A549 (cell line): ENCODE measurements around the gene INPP5A. TPM values are rescaled to one million over a fixed set of nuclear protein-coding genes. Genes with fewer than 3 reads are reported as not detected.

ENCODE experiments used
- ATAC-seq, 2 experiments: fragments of 200-7000 bp in 1 of 2; fragments of >200 bp in 1 of 2; cut with Nextera tagmentation in 1 of 2; cut with Tn5 transposase in 1 of 2; 3 replicates each; pipeline versions ENCODE4 v1.8.0 to v1.9.1; 2018 to 2020; ENCODE audit warnings: mild to moderate bottlenecking in 1 of 2, moderate library complexity in 1 of 2
- CTCF ChIA-PET: fragments of 300-600 bp; sonication (Branson Sonifier 250); formaldehyde crosslinking; extraction: SDS; loops from one replicate; lab custom pipeline; 2021; ENCODE audit warnings: antibody characterized with exemption, inconsistent platforms; lab: Yijun Ruan, JAX
- POLR2A ChIA-PET: fragments of 350-600 bp; formaldehyde crosslinking; extraction: SDS; loops from one replicate; lab custom pipeline; 2021; ENCODE audit warnings: antibody characterized with exemption, inconsistent platforms; lab: Yijun Ruan, JAX
- DNase-seq, 2 experiments: peaks; one replicate each; pipeline versions ENCODE4 v3.0.0 to v3.0.0-alpha.2; 2011 to 2016; ENCODE audit warnings: low read depth in 1 of 2, low spot score in 1 of 2
- FAIRE-seq: peaks from 2 replicates; lab custom pipeline; 2011; peaks lifted over from hg19 to GRCh38; lab: Jason Lieb, UNC
- H3K27ac ChIP-seq, 2 experiments: fragments of >200 bp; sonication (Bioruptor Twin); formaldehyde crosslinking; 3 replicates each; pipeline ENCODE4 v1.5.1; 2016 to 2017
- H3K4me1 ChIP-seq: fragments of >200 bp; sonication (Bioruptor Twin); formaldehyde crosslinking; 3 replicates; pipeline ENCODE4 v1.6.1; 2016
- H3K4me2 ChIP-seq: fragments of >200 bp; sonication (Bioruptor Twin); formaldehyde crosslinking; 3 replicates; pipeline ENCODE4 v1.6.1; 2016
- H3K4me3 ChIP-seq: fragments of >200 bp; sonication (Bioruptor Twin); formaldehyde crosslinking; 3 replicates; pipeline ENCODE4 v1.5.1; 2016
- H3K9me3 ChIP-seq: fragments of >200 bp; sonication (Bioruptor Twin); formaldehyde crosslinking; 3 replicates; pipeline ENCODE4 v1.6.1; 2016
- CBX8 ChIP-seq: fragments of 200-600 bp; sonication (generic); IDR thresholded peaks from 2 replicates; pipeline ENCODE4 v1.6.1; 2016
- CEBPB ChIP-seq, 2 experiments: fragments of >200 bp in 1 of 2; sonication (Bioruptor Twin) in 1 of 2; formaldehyde crosslinking in 1 of 2; IDR thresholded peaks; 2 replicates each; pipeline ENCODE4 v1.6.1; 2012 to 2016
- CHD4 ChIP-seq: fragments of 200-600 bp; sonication (generic); IDR thresholded peaks from 2 replicates; pipeline ENCODE4 v1.6.1; 2016; ENCODE audit warnings: antibody characterized with exemption, mild to moderate bottlenecking, borderline replicate concordance
- EP300 ChIP-seq, 2 experiments: fragments of >200 bp; sonication (Bioruptor Twin); formaldehyde crosslinking; IDR thresholded peaks; 2 replicates in 1 of 2; 3 replicates in 1 of 2; pipeline ENCODE4 v1.6.1; 2016 to 2017
- ESRRA ChIP-seq: fragments of 150-350 bp; IDR thresholded peaks from 2 replicates; pipeline ENCODE4 v1.6.1; 2014; ENCODE audit warnings: mild to moderate bottlenecking, low read length, borderline replicate concordance
- FOSB ChIP-seq: fragments of 250-450 bp; sonication (Bioruptor Pico); IDR thresholded peaks from 2 replicates; pipeline ENCODE4 v1.5.0; 2020; ENCODE audit warnings: mild to moderate bottlenecking, moderate library complexity
- FOSL2 ChIP-seq, 2 experiments: fragments of 450-650 bp in 1 of 2; fragments of >200 bp in 1 of 2; sonication (Bioruptor Twin) in 1 of 2; formaldehyde crosslinking; IDR thresholded peaks; 2 replicates each; pipeline versions ENCODE4 v1.5.0 to v1.6.1; 2016 to 2020; ENCODE audit warnings: mild to moderate bottlenecking in 1 of 2, moderate library complexity in 1 of 2
- HDAC2 ChIP-seq: fragments of 200-600 bp; sonication (generic); IDR thresholded peaks from 2 replicates; pipeline ENCODE4 v1.6.1; 2016
- HES2 ChIP-seq: fragments of >200 bp; sonication (Bioruptor Twin); formaldehyde crosslinking; IDR thresholded peaks from 2 replicates; pipeline ENCODE4 v1.6.1; 2016
- HOXA7 ChIP-seq: fragments of 250-450 bp; sonication (Bioruptor Pico); IDR thresholded peaks from 2 replicates; pipeline ENCODE4 v1.5.0; 2020; ENCODE audit warnings: mild to moderate bottlenecking, moderate library complexity
- HOXB13 ChIP-seq: fragments of 250-450 bp; sonication (Bioruptor Pico); IDR thresholded peaks from 2 replicates; pipeline ENCODE4 v1.5.0; 2020; ENCODE audit warnings: low read depth, mild to moderate bottlenecking, moderate library complexity
- HOXB5 ChIP-seq: fragments of 250-450 bp; sonication (Bioruptor Pico); IDR thresholded peaks from 2 replicates; pipeline ENCODE4 v1.5.0; 2020; ENCODE audit warnings: mild to moderate bottlenecking, moderate library complexity
- JUN ChIP-seq, 2 experiments: fragments of >200 bp; sonication (Bioruptor Twin); formaldehyde crosslinking; IDR thresholded peaks; 2 replicates in 1 of 2; 3 replicates in 1 of 2; pipeline ENCODE4 v1.6.1; 2016 to 2017
- JUNB ChIP-seq: fragments of >200 bp; sonication (Bioruptor Twin); formaldehyde crosslinking; IDR thresholded peaks from 2 replicates; pipeline ENCODE4 v1.6.1; 2016
- KDM5A ChIP-seq: fragments of 200-600 bp; sonication (generic); IDR thresholded peaks from 2 replicates; pipeline ENCODE4 v1.6.1; 2016; ENCODE audit warnings: antibody characterized with exemption, mild to moderate bottlenecking
- MAZ ChIP-seq: fragments of 150-350 bp; IDR thresholded peaks from 2 replicates; pipeline ENCODE4 v1.6.1; 2014; ENCODE audit warnings: antibody characterized with exemption, low read depth, low read length, borderline replicate concordance
- NFE2L2 ChIP-seq: fragments of 150-350 bp; conservative IDR thresholded peaks from 2 replicates; pipeline ENCODE4 v1.6.1; 2014; ENCODE audit warnings: low read length
- NPAS2 ChIP-seq: fragments of 250-450 bp; sonication (Bioruptor Pico); IDR thresholded peaks from 2 replicates; pipeline ENCODE4 v1.8.0; 2022; ENCODE audit warnings: mild to moderate bottlenecking, moderate library complexity, borderline replicate concordance
- RFX5 ChIP-seq: fragments of 450-650 bp; IDR thresholded peaks from 2 replicates; pipeline ENCODE4 v1.7.1; 2014; ENCODE audit warnings: antibody characterized with exemption, mild to moderate bottlenecking, moderate library complexity
- SREBF2 ChIP-seq: fragments of 450-650 bp; IDR thresholded peaks from 2 replicates; pipeline ENCODE4 v1.6.1; 2014; ENCODE audit warnings: mild to moderate bottlenecking, moderate library complexity
- TP53 ChIP-seq: fragments of 250-450 bp; sonication (Bioruptor Pico); IDR thresholded peaks from 2 replicates; pipeline ENCODE4 v1.5.0; 2021; ENCODE audit warnings: mild to moderate bottlenecking, moderate library complexity
- ZC3H11A ChIP-seq: fragments of 450-650 bp; IDR thresholded peaks from 2 replicates; pipeline ENCODE4 v1.6.1; 2014; ENCODE audit warnings: antibody characterized with exemption, mild to moderate bottlenecking
- ZFP36 ChIP-seq: fragments of 450-650 bp; IDR thresholded peaks from 2 replicates; pipeline ENCODE4 v1.6.1; 2014; ENCODE audit warnings: borderline replicate concordance; ENCODE audit not compliant: partially characterized antibody
- WGBS: methylation state at CpG from one replicate; pipeline ENCODE4 v1.1.6; 2017; ENCODE audit errors: missing lambda C conversion rate; 5-methylcytosine and 5-hydroxymethylcytosine counted together
- polyA plus RNA-seq, 4 experiments: library from polyadenylated mRNA; depleted of rRNA in 3 of 4; stranded (reverse); fragments of >200 nt; fragmentation: RNase III in 1 of 4; extraction: RNeasy Plus Mini Kit Qiagen cat#74134 plus additional on column Dnase treatment in 1 of 4; gene quantifications; 2 replicates in 3 of 4; 3 replicates in 1 of 4; pipeline ENCODE4 v1.2.3, GENCODE V29; 2011 to 2017

INPP5A gene
- polyA plus RNA-seq, 2 of the 4 experiments (the other 2 are of a cell fraction) = 13.7 to 15.1 TPM

- H3K4me2 ChIP-seq = no peak overlapping the region
- no peak for FAIRE-seq
- H3K4me3 ChIP-seq = no peak overlapping the region
- peaks cover 13% of the 10 kb centered on the region for H3K4me1 ChIP-seq
- POLR2A ChIA-PET = no interaction called here
- no peaks in the 10 kb centered on the region for H3K9me3 ChIP-seq
- CTCF ChIA-PET = interaction anchor here (1.0 to 1.1 kb wide), 2 partner anchors 11 to 32 kb away, joined by 3 read pairs; no protein-coding TSS in a partner anchor
- WGBS = 96% methylated on average over 20 of the region's 21 CpGs
- TF ChIP-seq JUN (IDR thresholded peaks at IDR 0.05) (no peak), HOXB5 (no peak), FOSL2 (IDR thresholded peaks at IDR 0.05) (no peak), FOSL2 (CRISPR knock-in tag; IDR thresholded peaks at IDR 0.05) (no peak), SREBF2 (no peak), MAZ (no peak), JUNB (no peak)
- TF ChIP-seq, all 56 proteins: peak for 0
- no peak for ATAC-seq
- H3K27ac ChIP-seq = no peak overlapping the region
- DNase-seq = no peak
These were observed 149.8 kb downstream of the INPP5A start for GRCh38 chr10:132687181-132687892.

- ATAC-seq (no peak), DNase-seq (no peak), FAIRE-seq (no peak)
- ChIA-PET POLR2A (no interaction called here), CTCF (interaction anchor here (1.1 kb wide), 1 partner anchor 33 kb away, joined by 3 read pairs; no protein-coding TSS in a partner anchor)
- Histone ChIP-seq H3K4me2 (no peak overlapping the region), H3K4me3 (no peak overlapping the region), H3K27ac (no peak overlapping the region), H3K9me3 (no peaks in the 10 kb centered on the region), H3K4me1 (peaks cover 13% of the 10 kb centered on the region)
- WGBS = 77% methylated on average over 10 of the region's 14 CpGs
- no peak for TF ChIP-seq JUN (IDR thresholded peaks at IDR 0.05)
- no peak for TF ChIP-seq HDAC2
- no peak for TF ChIP-seq NFE2L2
- no peak for TF ChIP-seq HES2
- TF ChIP-seq CHD4 = no peak
- no peak for TF ChIP-seq NPAS2 (CRISPR knock-in tag)
- no peak for TF ChIP-seq HOXA7
- no peak for TF ChIP-seq KDM5A
- no peak for TF ChIP-seq ZC3H11A
- TF ChIP-seq ESRRA = no peak
- TF ChIP-seq TP53 (CRISPR knock-in tag) = no peak
- TF ChIP-seq SREBF2 = no peak
- no peak for TF ChIP-seq ZFP36
- no peak for TF ChIP-seq HOXB13 (CRISPR knock-in tag)
- no peak for TF ChIP-seq FOSB (CRISPR knock-in tag)
- no peak for TF ChIP-seq CEBPB (IDR thresholded peaks at IDR 0.05)
- TF ChIP-seq RFX5 = no peak
These were observed 150.4 kb downstream of the INPP5A start for GRCh38 chr10:132687893-132688579.

GRCh38 chr10:132688580-132689420 lies 151.2 kb downstream of the INPP5A start:
- Histone ChIP-seq H3K9me3 (no peaks in the 10 kb centered on the region), H3K27ac (no peak overlapping the region), H3K4me1 (peaks cover 13% of the 10 kb centered on the region), H3K4me3 (no peak overlapping the region), H3K4me2 (no peak overlapping the region)
- WGBS = 91% methylated on average over 20 of the region's 20 CpGs
- TF ChIP-seq CBX8 = no peak
- TF ChIP-seq EP300 (IDR thresholded peaks at IDR 0.05) = no peak
- ATAC-seq (no peak), FAIRE-seq (no peak), DNase-seq (no peak)
- ChIA-PET CTCF (interaction anchor here (1.1 kb wide), 1 partner anchor 33 kb away, joined by 3 read pairs; no protein-coding TSS in a partner anchor), POLR2A (no interaction called here)
